Adrenal gland (tissue), 5 donors: ENCODE measurements around the gene CAPN2.
A peak's percentile ranks its signal among the peaks of the same experiment; 100 is the strongest.

ENCODE experiments used
- CTCF ChIP-seq, 6 experiments: fragments of 450-650 bp in 4 of 6; fragments of 200-600 bp in 2 of 6; sonication (generic) in 1 of 6; IDR thresholded peaks; 1 replicate in 5 of 6; 2 replicates in 1 of 6; pipeline versions ENCODE4 v1.5.1 to v1.8.0; 2016 to 2021; ENCODE audit warnings: antibody characterized with exemption in 6 of 6, mild to moderate bottlenecking in 2 of 6, moderate library complexity in 1 of 6
- POLR2A ChIP-seq, 2 donors: fragments of 450-650 bp; IDR thresholded peaks; one replicate each; pipeline ENCODE4 v1.6.1; 2017; ENCODE audit warnings: antibody characterized with exemption in 2 of 2, mild to moderate bottlenecking in 2 of 2, moderate library complexity in 1 of 2
- donor health status: DM: no; HTN: no; CAD: no.

- TF ChIP-seq POLR2A (IDR thresholded peaks at IDR 0.05) (no peak), CTCF (IDR thresholded peaks at IDR 0.05) (peak in 5 of 6 experiments; percentile 20 to 46 (median 29))
Measured at GRCh38 chr1:223670458-223671159, 41.7 kb upstream of the CAPN2 start.
